Thyroid gland (tissue), 4 donors: ENCODE measurements around the gene TFPI2. TPM values are rescaled to one million over a fixed set of nuclear protein-coding genes. Genes with fewer than 3 reads are reported as not detected.
"Not testable (repeated sequence)": the region's sequence is repeated elsewhere in the genome, so short reads cannot be mapped to it uniquely, and the experiment has no call there.

ENCODE experiments used
- DNase-seq, 2 donors: peaks; one replicate each; pipeline ENCODE4 v3.0.0-alpha.2; 2019
- H3K27ac ChIP-seq, 3 donors: fragments of 200-600 bp; sonication (generic); 1 replicate in 2 of 3; 2 replicates in 1 of 3; pipeline ENCODE4 v1.5.1; 2016 to 2019; ENCODE audit warnings: mild to moderate bottlenecking in 1 of 3, moderate library complexity in 1 of 3
- H3K27me3 ChIP-seq: fragments of 200-600 bp; sonication (generic); one replicate; pipeline ENCODE4 v1.5.1; 2019
- H3K36me3 ChIP-seq, 2 donors: fragments of 200-600 bp; sonication (generic); one replicate each; pipeline ENCODE4 v1.5.1; 2016 to 2019
- H3K4me1 ChIP-seq, 2 donors: fragments of 200-600 bp; sonication (generic); one replicate each; pipeline ENCODE4 v1.5.1; 2017 to 2019
- H3K4me3 ChIP-seq, 3 donors: fragments of 200-600 bp; sonication (generic); replicated peaks in 1 of 3; 1 replicate in 2 of 3; 2 replicates in 1 of 3; pipeline ENCODE4 v1.5.1; 2016; ENCODE audit warnings: mild to moderate bottlenecking in 1 of 3
- H3K9me3 ChIP-seq: fragments of 200-600 bp; sonication (generic); one replicate; pipeline ENCODE4 v1.5.1; 2017
- CTCF ChIP-seq, 6 experiments: fragments of 200-600 bp in 3 of 6; fragments of 450-650 bp in 3 of 6; sonication (generic) in 3 of 6; IDR thresholded peaks; one replicate each; pipeline ENCODE4 v1.5.1; 2016 to 2019; ENCODE audit warnings: antibody characterized with exemption in 6 of 6, mild to moderate bottlenecking in 2 of 6, inconsistent platforms in 1 of 6, moderate library complexity in 1 of 6
- POLR2A ChIP-seq, 2 donors: fragments of 450-650 bp; IDR thresholded peaks; one replicate each; pipeline ENCODE4 v1.6.1; 2017; ENCODE audit warnings: antibody characterized with exemption in 2 of 2, mild to moderate bottlenecking in 2 of 2, moderate library complexity in 1 of 2
- WGBS, 2 donors: methylation state at CpG; one replicate each; pipeline ENCODE4 v1.1.5; 2017; 5-methylcytosine and 5-hydroxymethylcytosine counted together
- intact Hi-C: fragments of 100-400 bp; cut with DNase I; formaldehyde crosslinking; loops from one replicate; pipeline ENCODE4 v1.15.1; 2023
- total RNA-seq, 4 donors: library from RNA; depleted of rRNA; stranded (reverse); fragments of >200 nt; gene quantifications; one replicate each; pipeline ENCODE4 v1.2.3, GENCODE V29; 2016

TFPI2 gene
- total RNA-seq, 4 donors from 2014 or later, result 0.56 to 3.2 TPM; not detected in 2

DNA sequence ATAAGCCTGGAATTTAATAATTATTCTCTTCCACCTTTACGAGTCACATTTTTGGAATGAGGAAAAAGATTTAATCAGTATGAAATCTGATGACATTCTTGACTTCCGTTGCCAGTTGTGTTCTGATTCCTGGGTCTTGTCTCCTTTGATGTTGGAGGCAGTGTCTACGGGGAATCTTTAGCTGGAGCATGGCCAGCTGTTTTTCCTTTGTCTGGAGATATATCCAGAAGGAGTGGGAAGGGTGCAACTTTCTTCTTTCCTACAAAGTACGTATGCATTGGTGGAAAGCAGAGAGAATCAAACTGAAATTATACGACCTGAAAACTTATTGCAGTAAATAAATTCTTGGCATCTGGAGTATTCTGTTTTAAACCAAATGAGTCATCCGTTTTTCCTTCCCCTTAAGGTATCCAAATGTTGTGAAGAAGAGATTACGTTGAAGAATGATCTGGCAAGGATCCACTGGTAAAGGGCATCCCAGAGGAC is 24.1 kb upstream of the TFPI2 start:
- H3K27me3 ChIP-seq, result no peaks in the 10 kb centered on the region
- intact Hi-C loops, result no loop called here
- no peaks in the 10 kb centered on the region for H3K36me3 ChIP-seq
- no peak overlapping the region for H3K4me3 ChIP-seq
- no peak for TF ChIP-seq POLR2A (IDR thresholded peaks at IDR 0.05)
- no peak for TF ChIP-seq CTCF (IDR thresholded peaks at IDR 0.05)
- no peaks in the 10 kb centered on the region for H3K4me1 ChIP-seq
- 59 to 72% methylated on average over 7 of the region's 7 CpGs for WGBS, 2 donors
- H3K9me3 ChIP-seq, result no peaks in the 10 kb centered on the region
- H3K27ac ChIP-seq, result peak overlapping the region in 1 of 3 donors; percentile 47
- DNase-seq, result no peak

- Histone ChIP-seq H3K36me3 (no peaks in the 10 kb centered on the region), H3K27me3 (no peaks in the 10 kb centered on the region), H3K27ac (peak overlapping the region in 1 of 3 donors; percentile 23), H3K4me3 (no peak overlapping the region), H3K4me1 (no peaks in the 10 kb centered on the region), H3K9me3 (no peaks in the 10 kb centered on the region)
- TF ChIP-seq CTCF (IDR thresholded peaks at IDR 0.05) (no peak), POLR2A (IDR thresholded peaks at IDR 0.05) (no peak)
- DNase-seq, result no peak
- intact Hi-C loops, result no loop called here
Measured at GRCh38 chr7:93913197-93913596, 22.6 kb upstream of the TFPI2 start.

DNA sequence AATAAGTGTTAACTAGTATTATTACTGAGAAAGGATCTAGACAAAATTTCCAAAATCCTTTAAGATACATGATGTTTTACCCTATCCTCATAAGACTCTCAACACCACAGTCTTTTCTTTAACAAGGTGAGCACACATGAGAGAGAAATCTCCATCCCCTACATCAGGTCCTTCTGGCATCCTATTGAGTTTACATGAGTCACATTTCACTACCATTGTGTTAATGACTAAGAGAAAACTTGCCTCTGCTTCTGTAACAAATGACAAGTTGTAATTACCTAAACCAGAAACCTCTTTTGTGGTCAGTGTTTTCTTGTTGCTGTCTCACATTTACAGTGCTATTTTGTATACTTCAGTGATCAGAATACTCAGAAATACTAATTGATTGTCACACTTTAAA is 21.1 kb upstream of the TFPI2 start:
- intact Hi-C loops, H3K4me3 ChIP-seq, H3K9me3 ChIP-seq, H3K4me1 ChIP-seq, H3K36me3 ChIP-seq, H3K27ac ChIP-seq, H3K27me3 ChIP-seq, DNase-seq: not testable (repeated sequence)

GRCh38 chr7:93911242-93911641 is 20.7 kb upstream of the TFPI2 start:
- H3K4me3 ChIP-seq, H3K9me3 ChIP-seq, H3K36me3 ChIP-seq, DNase-seq, H3K27ac ChIP-seq, H3K4me1 ChIP-seq, intact Hi-C loops, H3K27me3 ChIP-seq: not testable (repeated sequence)
- 45 to 72% methylated on average over 3 of the region's 3 CpGs for WGBS, 2 donors

- WGBS, 2 donors, result 54 to 61% methylated on average over 3 of the region's 3 CpGs
- no peaks in the 10 kb centered on the region for H3K36me3 ChIP-seq
- H3K27me3 ChIP-seq, result no peaks in the 10 kb centered on the region
- peak in 1 of 2 donors; percentile 3 for DNase-seq
- no peak for TF ChIP-seq POLR2A (IDR thresholded peaks at IDR 0.05)
- TF ChIP-seq CTCF (IDR thresholded peaks at IDR 0.05), result no peak
- no peaks in the 10 kb centered on the region for H3K4me1 ChIP-seq
- H3K9me3 ChIP-seq, result no peaks in the 10 kb centered on the region
- peak overlapping the region in 1 of 3 donors; percentile 56 for H3K27ac ChIP-seq
- intact Hi-C loops, result no loop called here
- H3K4me3 ChIP-seq, result no peak overlapping the region
Measured at GRCh38 chr7:93910076-93910994, 19.8 kb upstream of the TFPI2 start.

DNA sequence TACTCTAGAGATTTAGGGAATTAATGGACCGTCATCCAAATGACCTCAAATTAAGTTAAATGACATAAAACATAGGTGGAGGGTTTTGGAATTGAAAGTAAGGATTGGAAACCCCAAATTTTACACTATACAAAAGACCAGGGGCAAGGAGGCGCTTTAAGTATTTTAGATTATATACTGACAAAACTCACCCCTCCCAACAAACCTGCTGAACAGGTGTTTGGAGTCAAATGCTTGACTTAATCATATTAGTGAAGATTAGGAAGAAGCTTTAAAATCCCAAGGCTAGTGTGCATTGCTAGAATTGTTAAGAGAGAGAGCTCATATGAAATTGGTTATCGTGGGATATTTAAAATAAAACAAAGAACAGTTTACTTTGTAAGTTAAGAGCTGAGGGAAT is 15.7 kb upstream of the TFPI2 start, which contains the start of gene GNGT1:
Gene GNGT1 (plus strand): TSS at position 301 of the 400 bp plus-strand sequence. CDS start 180 bp downstream, outside the sequence.
- DNase-seq, result no peak
- Histone ChIP-seq H3K4me1 (no peaks in the 10 kb centered on the region), H3K36me3 (no peaks in the 10 kb centered on the region), H3K4me3 (no peak within 1 kb of the TSS), H3K27ac (no peak within 1 kb of the TSS), H3K9me3 (no peaks in the 10 kb centered on the region), H3K27me3 (no peaks in the 10 kb centered on the region)
- intact Hi-C loops, result no loop called here
- no peak for TF ChIP-seq POLR2A (IDR thresholded peaks at IDR 0.05)
- TF ChIP-seq CTCF (IDR thresholded peaks at IDR 0.05), result no peak
- WGBS, 2 donors, result 68 to 69% methylated on average over 3 of the region's 3 CpGs
